GM18909 (cell line): Measurements from ENCODE around the gene AKAP10.
"Not testable (repeated sequence)": the region's sequence is repeated elsewhere in the genome, so short reads cannot be mapped to it uniquely, and the experiment has no call there.

Source experiments
- ATAC-seq: cut with Tn5 transposase; IDR thresholded peaks from one replicate; pipeline ENCODE4 v1.9.1; 2021; ENCODE audit warnings: mild to moderate bottlenecking; ENCODE audit not compliant: unreplicated experiment, poor library complexity

The AKAP10 gene

DNA sequence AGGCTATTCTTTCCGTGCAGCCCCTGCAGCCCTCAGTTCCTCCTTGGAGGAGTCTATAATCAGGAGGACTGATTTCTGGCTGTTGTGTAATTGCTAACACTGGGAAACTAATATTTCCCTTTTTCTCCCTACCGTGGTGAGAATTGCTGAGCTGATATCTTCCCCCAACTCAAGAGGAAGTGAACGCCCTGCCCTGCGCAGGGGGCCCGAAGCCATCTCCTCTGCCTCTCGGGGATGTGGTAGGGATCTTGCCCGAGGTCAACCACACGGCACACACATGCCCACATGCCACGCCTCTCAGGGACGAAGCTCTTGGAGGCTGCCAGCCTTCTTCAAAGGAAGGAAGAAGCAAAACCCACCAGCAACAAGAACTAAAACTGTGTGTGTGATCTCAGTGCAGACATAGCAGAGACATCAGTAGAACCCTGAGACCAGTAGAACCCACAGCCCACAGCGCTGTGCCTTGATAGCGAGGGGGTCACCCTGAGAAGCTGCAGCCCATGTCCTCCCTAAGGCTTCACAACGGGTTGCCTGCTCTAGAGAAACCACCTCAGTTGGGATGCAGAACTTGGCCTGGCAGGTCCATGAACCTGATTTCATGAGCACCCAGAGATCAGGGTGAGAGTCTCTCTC is 101.0 kb downstream of the AKAP10 start:
- ATAC-seq, result no peak

DNA sequence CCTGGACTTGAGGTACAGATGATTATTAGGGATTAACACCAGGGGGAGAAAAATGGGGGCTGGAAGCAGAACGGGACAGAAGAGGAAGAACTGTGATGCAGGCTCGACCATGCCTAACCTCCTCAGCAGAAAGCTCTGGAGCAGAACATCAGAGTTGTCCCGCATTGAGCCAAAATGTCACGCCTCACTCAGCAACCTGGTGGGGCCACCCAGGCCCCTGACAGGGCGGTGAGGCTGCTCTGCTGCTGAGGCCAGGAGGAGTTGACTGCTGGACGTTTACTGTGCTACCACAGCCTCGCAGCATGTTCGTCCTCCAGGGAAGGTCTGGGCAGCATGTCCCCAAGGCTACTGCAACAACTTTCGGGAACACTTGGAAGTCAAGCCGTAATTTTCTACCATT is 103.4 kb downstream of the AKAP10 start:
- ATAC-seq, result no peak

DNA sequence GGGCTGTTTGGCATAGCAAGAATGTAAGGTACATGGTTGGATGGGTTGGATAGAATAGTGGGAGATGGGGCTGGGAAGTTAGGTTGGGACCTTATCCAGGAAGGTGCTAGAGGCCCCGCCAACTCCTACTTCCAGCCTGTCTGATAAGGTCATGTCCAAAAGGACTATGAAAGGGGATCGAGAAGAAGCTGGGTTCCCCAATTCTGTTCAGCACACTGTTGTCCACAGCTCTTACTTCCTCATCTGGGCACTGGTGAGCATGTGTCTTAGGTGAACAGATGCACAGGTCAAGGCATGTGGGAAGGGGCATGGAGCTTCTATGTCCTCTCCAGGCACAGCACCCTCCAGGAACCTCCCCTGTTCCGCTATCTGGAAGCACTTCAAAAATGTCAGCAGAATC is 104.3 kb downstream of the AKAP10 start:
- no peak for ATAC-seq

DNA sequence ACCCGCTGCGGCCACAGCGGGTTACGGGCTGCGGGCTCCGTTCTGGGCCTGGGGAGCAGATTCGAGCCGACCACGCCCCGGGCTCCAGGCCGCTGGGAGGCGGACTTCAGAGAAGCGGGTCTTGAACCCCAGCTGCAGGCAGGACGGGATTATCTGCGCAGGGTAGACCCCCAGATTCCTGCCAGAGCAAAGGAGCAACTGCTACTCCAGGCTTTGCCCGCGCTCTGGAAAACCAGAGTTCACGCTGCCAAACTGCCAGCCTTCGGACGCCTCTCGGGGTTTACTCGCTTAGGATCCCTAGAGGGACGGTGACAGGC is 109.6 kb downstream of the AKAP10 start:
- no peak for ATAC-seq

DNA sequence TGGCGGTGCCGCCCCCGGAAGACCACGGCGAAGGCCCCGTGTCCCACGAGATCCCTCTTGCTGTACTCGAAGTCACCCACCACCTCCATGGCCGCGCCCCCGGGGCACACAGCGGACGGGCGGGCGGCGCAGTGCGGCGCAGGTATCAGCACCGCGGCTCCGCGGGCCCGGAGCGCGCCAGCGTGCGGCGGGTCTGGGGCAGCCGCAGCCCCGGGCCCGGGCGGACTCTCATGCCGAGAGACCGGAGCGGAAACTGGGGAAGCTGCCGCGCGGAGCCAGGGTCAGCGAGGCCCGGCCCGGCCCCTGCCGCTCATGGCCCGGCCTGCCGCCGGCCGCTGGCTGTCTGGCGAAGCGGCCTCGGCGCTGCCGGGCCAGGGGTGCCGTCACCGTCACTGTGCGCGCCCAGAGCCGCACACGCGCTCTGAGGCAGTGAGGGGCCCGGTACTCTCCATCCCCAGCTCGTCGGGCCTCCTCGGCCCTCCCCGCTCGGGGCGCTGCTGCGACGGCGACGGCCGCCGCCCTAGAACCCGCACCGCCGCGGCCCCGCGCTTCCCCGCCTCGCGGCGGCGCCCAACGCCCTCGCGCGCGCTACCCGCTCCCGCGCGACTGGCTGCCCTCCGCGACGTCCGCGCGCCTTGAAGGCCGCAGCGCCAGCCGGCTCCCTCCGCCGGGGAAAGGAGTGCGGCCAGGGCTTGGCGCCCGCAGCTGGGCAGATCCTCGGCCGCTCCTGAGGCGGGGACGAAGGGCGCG is 110.1 kb downstream of the AKAP10 start, which contains the start of gene ULK2:
Gene ULK2 (minus strand): TSS at position 608 of the 750 bp plus-strand sequence. CDS start 519 bp downstream, at position 89.
- peak; percentile 59 for ATAC-seq

DNA sequence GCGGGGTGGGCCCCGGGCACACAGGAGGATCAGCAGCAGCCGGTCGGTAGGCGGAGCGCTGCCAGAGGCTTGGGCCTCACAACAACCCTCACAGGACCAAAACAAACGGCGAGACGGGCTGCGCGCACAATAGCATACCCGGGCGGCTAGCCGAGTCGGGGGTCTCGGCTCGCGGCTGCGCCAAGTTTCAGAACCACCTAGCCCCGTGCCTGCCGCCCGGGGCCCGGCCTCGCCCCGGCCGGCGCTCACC is 110.6 kb downstream of the AKAP10 start:
- peak; percentile 60 for ATAC-seq

DNA sequence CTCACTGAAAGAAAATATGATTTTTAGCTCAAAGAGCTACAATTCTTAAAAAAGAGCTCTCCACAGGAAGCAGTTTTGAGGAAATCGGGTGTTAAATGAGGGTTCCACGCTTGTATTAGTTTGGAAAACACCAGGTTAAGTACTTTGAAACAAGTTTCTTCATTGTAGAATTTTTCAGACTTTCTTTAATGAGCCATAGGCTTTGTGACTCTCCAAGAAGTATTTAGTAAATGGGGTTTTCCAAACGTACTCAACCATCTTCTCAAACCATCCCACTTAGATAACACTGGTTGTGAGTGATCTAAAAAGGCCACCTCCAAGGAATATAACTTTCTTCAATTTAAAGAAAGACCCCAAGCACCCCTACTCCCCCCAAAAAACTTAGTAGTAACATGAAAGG is 112.6 kb downstream of the AKAP10 start:
- ATAC-seq, result no peak

DNA sequence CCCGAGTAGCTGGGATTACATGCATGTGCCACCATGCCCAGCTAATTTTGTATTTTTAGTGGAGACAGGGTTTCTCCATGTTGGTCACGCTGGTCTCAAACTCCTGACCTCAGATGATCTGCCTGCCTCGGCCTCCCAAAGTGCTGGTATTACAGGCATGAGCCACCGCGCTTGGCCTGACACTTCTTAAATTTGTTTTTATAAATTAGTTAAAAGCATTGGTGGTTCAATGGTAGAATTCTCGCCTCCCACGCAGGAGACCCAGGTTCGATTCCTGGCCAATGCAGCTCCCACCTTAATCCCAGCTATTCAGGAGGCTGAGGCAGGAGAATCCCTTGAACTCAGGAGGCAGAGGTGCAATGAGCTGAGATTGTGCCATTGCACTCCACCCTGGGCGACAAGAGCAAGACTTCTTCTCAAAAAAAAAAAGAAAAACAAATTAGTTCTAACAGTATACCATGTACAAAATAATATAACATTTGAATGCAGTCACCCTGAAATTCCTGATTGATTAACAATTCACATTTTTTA is 116.9 kb downstream of the AKAP10 start:
- not testable (repeated sequence) for ATAC-seq

DNA sequence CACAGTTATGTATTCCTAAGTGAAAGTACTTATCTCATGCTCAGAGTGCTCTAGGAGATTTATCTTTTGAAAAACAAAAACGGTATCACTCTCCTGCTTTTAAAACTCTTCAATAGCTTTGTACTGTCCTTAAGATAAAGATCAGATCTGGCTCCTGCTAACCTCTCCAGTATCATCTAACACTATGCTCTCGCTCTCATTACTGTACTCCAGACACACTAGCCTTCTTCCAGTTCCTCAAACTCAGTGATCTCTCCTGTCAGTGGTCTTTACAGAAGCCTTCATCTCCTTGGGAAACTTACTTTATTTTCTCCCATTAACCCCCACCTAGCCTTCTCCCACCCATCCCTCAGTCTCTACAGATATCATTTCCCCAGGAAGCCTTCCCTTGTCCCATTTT is 120.0 kb downstream of the AKAP10 start:
- no peak for ATAC-seq
